RWPE2 (cell line): ENCODE results near the gene PCCA.

Experiments
- ATAC-seq: fragments of 200-7000 bp; cut with Tn5 transposase; 3 replicates; pipeline ENCODE4 v1.9.1; 2021; ENCODE audit warnings: low read depth
- DNase-seq: peaks from one replicate; pipeline ENCODE4 v3.0.0-alpha.2; 2020; ENCODE audit warnings: low spot score
- H3K27ac ChIP-seq: fragments of 450-650 bp; 2 replicates; pipeline ENCODE4 v1.5.1; 2017; ENCODE audit warnings: mild to moderate bottlenecking; ENCODE audit not compliant: poor library complexity, severe bottlenecking
- H3K27me3 ChIP-seq: fragments of 250-450 bp; sonication (Bioruptor Pico); 2 replicates; pipeline ENCODE4 v1.5.1; 2021; ENCODE audit warnings: mild to moderate bottlenecking, moderate library complexity; ENCODE audit not compliant: insufficient read depth, poor library complexity, severe bottlenecking
- H3K36me3 ChIP-seq: fragments of 250-450 bp; sonication (Bioruptor Pico); 2 replicates; pipeline ENCODE4 v1.5.1; 2020; ENCODE audit warnings: low read depth, mild to moderate bottlenecking, moderate library complexity
- H3K4me1 ChIP-seq: fragments of 250-450 bp; sonication (Bioruptor Pico); 2 replicates; pipeline ENCODE4 v1.5.1; 2021; ENCODE audit warnings: mild to moderate bottlenecking, moderate library complexity; ENCODE audit not compliant: insufficient read depth, poor library complexity, severe bottlenecking
- H3K4me3 ChIP-seq: fragments of 250-450 bp; sonication (Bioruptor Pico); 2 replicates; pipeline ENCODE4 v1.5.1; 2021; ENCODE audit warnings: mild to moderate bottlenecking, moderate library complexity; ENCODE audit not compliant: severe bottlenecking
- H3K9me3 ChIP-seq: fragments of 250-450 bp; sonication (Bioruptor Pico); 2 replicates; pipeline ENCODE4 v1.5.1; 2021; ENCODE audit warnings: mild to moderate bottlenecking, moderate library complexity; ENCODE audit not compliant: severe bottlenecking
- TF ChIP-seq, protein P1 (sequence below): fragments of 450-650 bp; IDR thresholded peaks from one replicate; pipeline ENCODE4 v1.5.1; 2017; ENCODE audit warnings: mild to moderate bottlenecking, moderate library complexity; ENCODE audit not compliant: poor library complexity, severe bottlenecking

Gene PCCA

DNA sequence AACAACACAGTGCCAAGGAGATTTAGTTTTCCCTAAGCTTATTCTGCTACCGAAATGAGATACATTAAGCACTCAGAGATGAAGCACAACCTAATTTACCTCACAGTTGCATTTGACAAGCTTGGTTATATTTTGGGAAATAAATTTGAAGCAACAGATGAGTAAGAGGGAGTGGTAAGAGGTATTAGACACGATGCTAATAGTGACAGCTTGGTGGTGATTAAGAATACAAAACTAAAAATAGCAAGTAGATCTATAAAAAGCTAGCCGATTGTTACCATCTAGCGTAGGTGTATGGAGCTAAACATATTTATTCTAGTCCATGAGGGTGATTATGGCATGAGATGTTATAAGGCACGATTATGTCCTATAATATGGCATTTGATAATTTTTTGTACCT, 208.5 kb downstream of the PCCA start:
- H3K4me1 ChIP-seq, result no peaks in the 10 kb centered on the region
- TF ChIP-seq, protein P1, sequence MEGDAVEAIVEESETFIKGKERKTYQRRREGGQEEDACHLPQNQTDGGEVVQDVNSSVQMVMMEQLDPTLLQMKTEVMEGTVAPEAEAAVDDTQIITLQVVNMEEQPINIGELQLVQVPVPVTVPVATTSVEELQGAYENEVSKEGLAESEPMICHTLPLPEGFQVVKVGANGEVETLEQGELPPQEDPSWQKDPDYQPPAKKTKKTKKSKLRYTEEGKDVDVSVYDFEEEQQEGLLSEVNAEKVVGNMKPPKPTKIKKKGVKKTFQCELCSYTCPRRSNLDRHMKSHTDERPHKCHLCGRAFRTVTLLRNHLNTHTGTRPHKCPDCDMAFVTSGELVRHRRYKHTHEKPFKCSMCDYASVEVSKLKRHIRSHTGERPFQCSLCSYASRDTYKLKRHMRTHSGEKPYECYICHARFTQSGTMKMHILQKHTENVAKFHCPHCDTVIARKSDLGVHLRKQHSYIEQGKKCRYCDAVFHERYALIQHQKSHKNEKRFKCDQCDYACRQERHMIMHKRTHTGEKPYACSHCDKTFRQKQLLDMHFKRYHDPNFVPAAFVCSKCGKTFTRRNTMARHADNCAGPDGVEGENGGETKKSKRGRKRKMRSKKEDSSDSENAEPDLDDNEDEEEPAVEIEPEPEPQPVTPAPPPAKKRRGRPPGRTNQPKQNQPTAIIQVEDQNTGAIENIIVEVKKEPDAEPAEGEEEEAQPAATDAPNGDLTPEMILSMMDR, result no peak
- no peaks in the 10 kb centered on the region for H3K9me3 ChIP-seq
- H3K27me3 ChIP-seq, result no peaks in the 10 kb centered on the region
- H3K27ac ChIP-seq, result no peak overlapping the region
- ATAC-seq, result no peak
- DNase-seq, result no peak
- H3K36me3 ChIP-seq, result no peaks in the 10 kb centered on the region
- H3K4me3 ChIP-seq, result no peak overlapping the region

DNA sequence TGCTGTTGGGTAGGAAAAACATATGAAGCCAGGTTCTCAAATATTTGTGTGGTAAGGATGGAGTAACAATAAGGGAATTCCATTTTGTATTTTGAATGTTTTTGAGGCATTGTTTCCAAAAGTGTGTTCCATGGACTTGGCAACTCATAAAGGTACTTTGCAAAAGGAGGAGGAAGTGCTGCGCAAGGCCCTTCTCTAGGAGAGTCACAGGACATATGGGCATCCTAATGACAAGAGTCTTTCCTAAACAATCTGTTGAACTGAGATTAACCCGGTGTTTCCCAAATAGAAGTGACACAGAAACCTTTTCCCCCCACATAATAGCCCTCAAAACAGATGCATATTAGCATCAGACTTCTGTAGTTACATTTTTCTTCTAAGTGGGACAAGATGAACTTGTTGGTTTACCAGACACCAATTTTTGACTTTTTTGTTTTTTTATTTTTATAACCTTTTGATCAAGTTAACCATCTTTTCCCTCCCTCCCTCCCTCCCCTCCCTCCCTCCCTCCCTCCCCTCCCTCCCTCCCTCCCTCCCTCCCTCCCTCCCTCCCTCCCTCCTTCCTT, 209.3 kb downstream of the PCCA start:
- no peaks in the 10 kb centered on the region for H3K4me1 ChIP-seq
- no peaks in the 10 kb centered on the region for H3K9me3 ChIP-seq
- H3K27me3 ChIP-seq, result no peaks in the 10 kb centered on the region
- DNase-seq (no peak), ATAC-seq (no peak)
- H3K36me3 ChIP-seq, result no peaks in the 10 kb centered on the region; the same call in 1 of the 2 replicates
- no peak overlapping the region for H3K4me3 ChIP-seq
- H3K27ac ChIP-seq, result no peak overlapping the region
- TF ChIP-seq, protein P1, result no peak

DNA sequence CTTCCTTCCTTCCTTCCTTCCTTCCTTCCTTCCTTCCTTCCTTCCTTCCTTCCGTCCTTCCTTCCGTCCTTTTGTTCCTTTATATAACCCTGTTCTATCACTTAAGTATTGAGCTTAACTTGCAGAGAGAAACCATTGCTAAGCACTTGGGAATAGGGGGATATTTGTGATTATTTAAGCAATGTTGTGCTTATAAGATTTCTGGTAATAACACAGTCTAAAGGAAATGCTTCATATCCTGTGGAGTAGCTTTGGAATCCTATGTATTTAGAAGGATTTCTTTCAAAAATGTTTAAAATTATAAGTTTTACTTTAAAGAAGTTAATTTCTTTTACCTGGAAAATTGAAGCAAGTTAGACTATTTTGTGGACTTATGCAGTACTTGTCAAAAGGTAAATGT, 209.8 kb downstream of the PCCA start:
- TF ChIP-seq, protein P1, result no peak
- Histone ChIP-seq H3K36me3 (no peaks in the 10 kb centered on the region; the same call in 1 of the 2 replicates), H3K9me3 (no peaks in the 10 kb centered on the region), H3K27me3 (no peaks in the 10 kb centered on the region), H3K4me3 (no peak overlapping the region), H3K4me1 (no peaks in the 10 kb centered on the region), H3K27ac (no peak overlapping the region)
- DNase-seq (no peak), ATAC-seq (no peak)

DNA sequence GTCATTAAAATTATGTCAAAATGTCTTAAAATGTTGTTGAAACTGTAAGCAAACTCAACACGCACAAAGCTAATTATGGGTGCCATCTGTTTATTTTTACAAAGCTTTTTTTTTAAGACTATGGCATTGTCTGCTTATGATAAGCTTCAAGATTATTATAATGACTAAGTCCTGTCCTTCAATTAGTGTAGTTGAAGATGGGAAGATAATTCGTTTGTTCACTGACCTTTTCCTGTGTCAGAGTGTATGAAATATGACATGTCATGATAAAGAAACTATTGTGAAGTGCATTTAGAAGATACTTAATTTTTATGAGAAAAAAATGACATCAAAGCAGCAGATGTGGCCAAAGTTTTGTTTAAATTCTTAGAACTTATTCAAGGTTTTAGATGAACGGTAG, 211.3 kb downstream of the PCCA start:
- TF ChIP-seq, protein P1, result no peak
- H3K27me3 ChIP-seq, result no peaks in the 10 kb centered on the region
- no peaks in the 10 kb centered on the region; the same call in 1 of the 2 replicates for H3K36me3 ChIP-seq
- no peaks in the 10 kb centered on the region for H3K9me3 ChIP-seq
- DNase-seq, result no peak
- no peak overlapping the region for H3K4me3 ChIP-seq
- H3K4me1 ChIP-seq, result no peaks in the 10 kb centered on the region
- no peak overlapping the region for H3K27ac ChIP-seq
- no peak for ATAC-seq

DNA sequence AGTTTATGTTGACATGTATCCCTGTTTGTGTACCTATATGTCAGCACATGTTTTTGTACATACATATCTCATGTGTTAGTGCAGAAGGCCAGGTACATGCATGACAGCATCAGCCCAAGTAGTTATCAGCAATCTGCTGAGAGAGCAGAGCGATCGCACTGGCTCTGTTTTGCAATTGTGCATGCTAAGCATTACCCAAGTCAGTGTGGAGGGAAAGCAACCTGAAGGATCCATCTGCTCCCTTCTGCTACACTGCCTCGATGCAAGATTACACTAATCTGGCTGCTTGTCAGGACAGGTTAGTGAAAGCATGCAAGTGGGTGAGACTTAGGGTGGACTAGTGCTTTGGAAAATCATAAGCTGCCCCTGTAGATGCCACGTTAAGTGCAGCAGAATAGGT, 211.8 kb downstream of the PCCA start:
- Histone ChIP-seq H3K4me1 (no peaks in the 10 kb centered on the region), H3K27ac (no peak overlapping the region), H3K9me3 (no peaks in the 10 kb centered on the region), H3K36me3 (no peaks in the 10 kb centered on the region; the same call in 1 of the 2 replicates), H3K27me3 (no peaks in the 10 kb centered on the region), H3K4me3 (no peak overlapping the region)
- ATAC-seq (no peak), DNase-seq (no peak)
- TF ChIP-seq, protein P1, result no peak
